Endothelial cell of umbilical vein (primary cell): ENCODE results near the gene ACSM4. TPM values are rescaled to one million over a fixed set of nuclear protein-coding genes. Genes with fewer than 3 reads are reported as not detected.
"Not testable (repeated sequence)": the region's sequence is repeated elsewhere in the genome, so short reads cannot be mapped to it uniquely, and the experiment has no call there.

Experiments
- BruUV-seq: library from RNA; stranded (reverse); fragments of 400-500 nt; replicated peaks from 2 replicates; lab custom pipeline; 2021; lab: Mats Ljungman, UMichigan
- CTCF ChIA-PET: fragments of 300-600, 350-600 bp; sonication (Branson Sonifier 250); formaldehyde crosslinking; loops from one replicate; lab custom pipeline; 2021; ENCODE audit warnings: antibody characterized with exemption, inconsistent platforms; lab: Charles Lee
- POLR2A ChIA-PET: fragments of 300-600, 350-600 bp; sonication (Branson Sonifier 250); formaldehyde crosslinking; loops from one replicate; lab custom pipeline; 2021; ENCODE audit warnings: antibody characterized with exemption, inconsistent platforms; lab: Charles Lee
- DNase-seq: peaks from one replicate; pipeline ENCODE4 v3.0.0-alpha.2; 2011; ENCODE audit warnings: low read depth, low spot score
- FAIRE-seq: peaks from 2 replicates; lab custom pipeline; 2011; peaks lifted over from hg19 to GRCh38; lab: Jason Lieb, UNC
- H2AFZ ChIP-seq: 2 replicates; pipeline ENCODE4 v1.6.0; 2012; ENCODE audit warnings: low read depth, low read length, control low read depth, inconsistent platforms
- H3K27ac ChIP-seq: 2 replicates; pipeline ENCODE4 v1.5.1; 2011; ENCODE audit warnings: low read depth, mild to moderate bottlenecking, control low read depth, low read length, moderate library complexity; ENCODE audit not compliant: insufficient read depth
- H3K27me3 ChIP-seq, 2 experiments: 2 replicates each; pipeline versions ENCODE4 v1.6.0 to v1.6.1; 2011; ENCODE audit warnings: low read length in 2 of 2, mixed read lengths in 1 of 2; ENCODE audit not compliant: control insufficient read depth in 2 of 2, insufficient read depth in 2 of 2
- H3K36me3 ChIP-seq, 2 experiments: 2 replicates in 1 of 2; 3 replicates in 1 of 2; pipeline ENCODE4 v1.5.1; 2011; ENCODE audit warnings: low read length in 2 of 2, mild to moderate bottlenecking in 1 of 2, moderate library complexity in 1 of 2; ENCODE audit not compliant: control insufficient read depth in 2 of 2, insufficient read depth in 2 of 2; ENCODE audit errors: extremely low read depth in 1 of 2
- H3K4me1 ChIP-seq: 3 replicates; pipeline ENCODE4 v1.5.1; 2011; ENCODE audit warnings: mild to moderate bottlenecking, low read length; ENCODE audit not compliant: control insufficient read depth, insufficient read depth; ENCODE audit errors: extremely low read depth
- H3K4me2 ChIP-seq: 2 replicates; pipeline ENCODE4 v1.6.1; 2011; ENCODE audit warnings: low read length, control low read depth, mixed read lengths; ENCODE audit not compliant: insufficient read depth
- H3K4me3 ChIP-seq, 3 experiments: fragments of 200-600 bp in 1 of 3; sonication (generic), shearing (Covaris generic) in 1 of 3; replicated peaks in 1 of 3; 2 replicates each; pipeline ENCODE4 v1.5.1; 2011 to 2016; ENCODE audit warnings: control low read depth in 3 of 3, low read length in 3 of 3, mild to moderate bottlenecking in 2 of 3, inconsistent platforms in 1 of 3, low read depth in 1 of 3, moderate library complexity in 1 of 3; ENCODE audit not compliant: insufficient read depth in 1 of 3
- H3K79me2 ChIP-seq: 2 replicates; pipeline ENCODE4 v1.6.0; 2012; ENCODE audit warnings: low read length, inconsistent platforms; ENCODE audit not compliant: control insufficient read depth, insufficient read depth
- H3K9ac ChIP-seq: replicated peaks from 2 replicates; pipeline ENCODE3; 2011; ENCODE audit warnings: low read length, control low read depth; ENCODE audit not compliant: insufficient read depth; ENCODE audit errors: extremely low read depth
- H3K9me1 ChIP-seq: replicated peaks from 3 replicates; pipeline ENCODE4 v1.6.0; 2011; ENCODE audit warnings: mild to moderate bottlenecking, low read length; ENCODE audit not compliant: control insufficient read depth, insufficient read depth; ENCODE audit errors: extremely low read depth
- H3K9me3 ChIP-seq: replicated peaks from 2 replicates; pipeline ENCODE4 v1.5.1; 2012; ENCODE audit warnings: low read length, inconsistent platforms; ENCODE audit not compliant: control insufficient read depth, insufficient read depth
- H4K20me1 ChIP-seq: replicated peaks from 2 replicates; pipeline ENCODE3; 2011; ENCODE audit warnings: mild to moderate bottlenecking, low read length; ENCODE audit not compliant: control insufficient read depth, insufficient read depth; ENCODE audit errors: extremely low read depth
- EZH2 ChIP-seq: IDR thresholded peaks from 2 replicates; pipeline ENCODE4 v1.6.1; 2012; ENCODE audit warnings: borderline replicate concordance, low read depth, mild to moderate bottlenecking, moderate library complexity, low read length, inconsistent platforms; ENCODE audit not compliant: severe bottlenecking
- FOS ChIP-seq: IDR thresholded peaks from 2 replicates; pipeline ENCODE4 v1.6.1; 2011; ENCODE audit warnings: mild to moderate bottlenecking, low read length, moderate library complexity, borderline replicate concordance; ENCODE audit not compliant: insufficient read depth
- GATA2 ChIP-seq: IDR thresholded peaks from 2 replicates; pipeline ENCODE4 v1.7.0; 2011; ENCODE audit warnings: low read depth, mild to moderate bottlenecking, moderate library complexity, mixed read lengths, low read length; ENCODE audit not compliant: insufficient read length, insufficient read depth
- JUN ChIP-seq: IDR thresholded peaks from 2 replicates; pipeline ENCODE4 v1.6.1; 2011; ENCODE audit warnings: borderline replicate concordance, low read depth; ENCODE audit not compliant: insufficient read length, insufficient read depth
- MAX ChIP-seq: IDR thresholded peaks from 2 replicates; pipeline ENCODE4 v1.6.1; 2011; ENCODE audit not compliant: insufficient read depth, insufficient read length
- POLR2A ChIP-seq: IDR thresholded peaks from 2 replicates; pipeline ENCODE4 v1.6.1; 2012; ENCODE audit warnings: low read depth, mild to moderate bottlenecking, control low read depth, low read length
- POLR2AphosphoS5 ChIP-seq: IDR thresholded peaks from 2 replicates; pipeline ENCODE4 v1.6.1; 2012; ENCODE audit warnings: low read depth, mild to moderate bottlenecking, control low read depth, low read length, moderate library complexity; ENCODE audit not compliant: insufficient read depth
- dilution Hi-C: fragments of 300-500 bp; cut with MboI; formaldehyde crosslinking; loops from one replicate; pipeline ENCODE4 v1.15.0; 2019; ENCODE audit warnings: low sequenced_read_pairs; ENCODE audit not compliant: extremely low pct_ligation_motif_present
- intact Hi-C: fragments of 100-400 bp; cut with micrococcal nuclease; formaldehyde crosslinking; loops from one replicate; pipeline ENCODE4 v1.10.0; 2022
- polyA plus RNA-seq, 4 experiments: library from polyadenylated mRNA; depleted of rRNA in 3 of 4; stranded (reverse) in 3 of 4; unstranded in 1 of 4; fragments of >200 nt; gene quantifications; 2 replicates each; pipeline versions ENCODE4 v1.2.1 to v1.2.3, GENCODE V29; 2011 to 2012; ENCODE audit warnings: missing spikeins in 1 of 4
- total RNA-seq: library from RNA; stranded (reverse); gene quantifications from 2 replicates; pipeline ENCODE4 v1.2.3, GENCODE V29; 2021
- TF ChIP-seq, protein P1 (sequence below), 2 donors: IDR thresholded peaks; 1 replicate in 1 of 2; 2 replicates in 1 of 2; pipeline ENCODE4 v1.5.1; 2011; ENCODE audit warnings: low read length in 2 of 2, mild to moderate bottlenecking in 2 of 2, moderate library complexity in 2 of 2, control low read depth in 1 of 2, inconsistent platforms in 1 of 2, low read depth in 1 of 2; ENCODE audit not compliant: insufficient read depth in 1 of 2; ENCODE audit errors: extremely low read depth in 1 of 2

ACSM4 gene
- total and polyA plus RNA-seq, 2 donors (not counting 3 experiments of a cell fraction or from before 2014, with no cell fraction given), result not detected

DNA sequence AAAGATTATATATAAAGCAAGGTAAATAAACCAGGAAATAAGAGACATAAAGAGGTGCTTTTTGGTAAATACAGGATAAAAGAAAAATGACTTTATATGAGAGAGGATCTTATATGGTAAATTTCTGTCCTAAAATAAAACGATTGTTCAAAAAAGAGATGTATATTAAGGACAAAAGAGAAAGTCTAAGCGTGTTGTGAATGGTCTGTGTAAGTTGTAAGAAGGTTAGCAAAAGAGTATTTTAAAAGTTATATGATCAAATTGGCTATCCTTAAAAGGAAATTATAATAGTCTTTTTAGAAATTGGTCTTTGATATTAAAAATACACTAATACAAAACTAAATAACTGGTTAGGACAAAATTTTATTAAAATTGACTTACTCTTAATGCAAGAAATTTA is 14.1 kb upstream of the ACSM4 start:
- Histone ChIP-seq H3K4me1 (no peaks in the 10 kb centered on the region), H4K20me1 (no peaks in the 10 kb centered on the region), H3K79me2 (no peaks in the 10 kb centered on the region), H3K4me3 (no peak overlapping the region), H3K9ac (no peak overlapping the region), H3K9me3 (no peaks in the 10 kb centered on the region), H3K4me2 (no peak overlapping the region), H3K9me1 (no peaks in the 10 kb centered on the region), H3K36me3 (no peaks in the 10 kb centered on the region), H2AFZ (no peak overlapping the region), H3K27ac (no peak overlapping the region), H3K27me3 (peaks cover 3% of the 10 kb centered on the region in 2 experiments)
- CTCF ChIA-PET, result interaction anchor here (1.3 kb wide), 1 partner anchor 9 kb away, joined by 4 read pairs; no protein-coding TSS in a partner anchor
- TF ChIP-seq EZH2 (no peak), MAX (no peak), FOS (no peak), POLR2AphosphoS5 (no peak), GATA2 (no peak), JUN (no peak), POLR2A (no peak)
- TF ChIP-seq, protein P1, sequence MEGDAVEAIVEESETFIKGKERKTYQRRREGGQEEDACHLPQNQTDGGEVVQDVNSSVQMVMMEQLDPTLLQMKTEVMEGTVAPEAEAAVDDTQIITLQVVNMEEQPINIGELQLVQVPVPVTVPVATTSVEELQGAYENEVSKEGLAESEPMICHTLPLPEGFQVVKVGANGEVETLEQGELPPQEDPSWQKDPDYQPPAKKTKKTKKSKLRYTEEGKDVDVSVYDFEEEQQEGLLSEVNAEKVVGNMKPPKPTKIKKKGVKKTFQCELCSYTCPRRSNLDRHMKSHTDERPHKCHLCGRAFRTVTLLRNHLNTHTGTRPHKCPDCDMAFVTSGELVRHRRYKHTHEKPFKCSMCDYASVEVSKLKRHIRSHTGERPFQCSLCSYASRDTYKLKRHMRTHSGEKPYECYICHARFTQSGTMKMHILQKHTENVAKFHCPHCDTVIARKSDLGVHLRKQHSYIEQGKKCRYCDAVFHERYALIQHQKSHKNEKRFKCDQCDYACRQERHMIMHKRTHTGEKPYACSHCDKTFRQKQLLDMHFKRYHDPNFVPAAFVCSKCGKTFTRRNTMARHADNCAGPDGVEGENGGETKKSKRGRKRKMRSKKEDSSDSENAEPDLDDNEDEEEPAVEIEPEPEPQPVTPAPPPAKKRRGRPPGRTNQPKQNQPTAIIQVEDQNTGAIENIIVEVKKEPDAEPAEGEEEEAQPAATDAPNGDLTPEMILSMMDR (IDR thresholded peaks at IDR 0.05; ENCODE audit: extremely low read depth in 1 of 2, insufficient read depth in 1 of 2, low read depth in 1 of 2, low read length in 2 of 2), result no peak
- DNase-seq (no peak), FAIRE-seq (no peak)
- intact Hi-C loops (no loop called here), dilution Hi-C loops (no loop called here)
- no TSS peak for BruUV-seq
- POLR2A ChIA-PET, result interaction anchor here (0.6 kb wide), 1 partner anchor 17 kb away, joined by 3 read pairs; no protein-coding TSS in a partner anchor

DNA sequence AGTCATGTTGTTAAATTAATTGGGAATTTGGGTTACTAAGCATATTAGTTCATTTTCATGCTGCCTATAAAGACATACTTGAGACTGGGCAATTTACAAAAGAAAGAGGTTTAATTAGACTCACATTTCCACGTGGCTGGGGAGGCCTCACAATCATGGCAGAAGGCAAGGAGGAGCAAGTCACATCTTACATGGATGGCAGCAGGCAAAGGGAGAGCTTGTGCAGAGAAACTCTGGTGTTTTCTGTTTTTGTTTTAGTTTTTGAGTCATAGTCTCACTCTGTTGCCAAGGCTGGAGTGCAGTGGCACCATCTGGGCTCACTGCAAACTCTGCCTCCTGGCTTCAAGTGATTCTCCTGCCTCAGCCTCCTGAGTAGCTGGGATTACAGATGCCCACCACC is 13.3 kb upstream of the ACSM4 start:
- CTCF ChIA-PET, FAIRE-seq: not testable (repeated sequence)

More for the DNA sequence above, 13.3 kb upstream of the ACSM4 start:
- H3K9me3 ChIP-seq, H3K27ac ChIP-seq, H2AFZ ChIP-seq, dilution Hi-C loops, intact Hi-C loops, H3K36me3 ChIP-seq, H3K9me1 ChIP-seq, H3K9ac ChIP-seq, H4K20me1 ChIP-seq, DNase-seq, H3K79me2 ChIP-seq, H3K4me3 ChIP-seq, H3K27me3 ChIP-seq, BruUV-seq, H3K4me1 ChIP-seq, H3K4me2 ChIP-seq, POLR2A ChIA-PET: not testable (repeated sequence)
